Ascending aorta (tissue), 2 donors: Measurements from ENCODE around the gene MPHOSPH8. TPM values are rescaled to one million over a fixed set of nuclear protein-coding genes. Genes with fewer than 3 reads are reported as not detected.

Source experiments
- DNase-seq, 2 donors: peaks; one replicate each; pipeline ENCODE4 v3.0.0-alpha.2; 2019; ENCODE audit warnings: low spot score in 2 of 2
- H3K27ac ChIP-seq, 2 donors: fragments of 200-600 bp; sonication (generic); one replicate each; pipeline ENCODE4 v1.5.1; 2016 to 2017; ENCODE audit warnings: mild to moderate bottlenecking in 1 of 2
- H3K27me3 ChIP-seq: fragments of 200-600 bp; sonication (generic); one replicate; pipeline ENCODE4 v1.5.1; 2017
- H3K36me3 ChIP-seq, 2 donors: fragments of 200-600 bp; sonication (generic); one replicate each; pipeline ENCODE4 v1.5.1; 2016
- H3K4me1 ChIP-seq, 2 donors: fragments of 200-600 bp; sonication (generic); one replicate each; pipeline ENCODE4 v1.5.1; 2016 to 2017; ENCODE audit warnings: mild to moderate bottlenecking in 1 of 2
- H3K4me3 ChIP-seq, 2 donors: fragments of 200-600 bp; sonication (generic); one replicate each; pipeline ENCODE4 v1.5.1; 2016 to 2017; ENCODE audit warnings: mild to moderate bottlenecking in 1 of 2
- H3K9me3 ChIP-seq, 2 donors: fragments of 200-600 bp; sonication (generic); one replicate each; pipeline ENCODE4 v1.5.1; 2016
- intact Hi-C: fragments of 100-400 bp; cut with DNase I; formaldehyde crosslinking; loops from one replicate; pipeline ENCODE4 v1.15.1; 2023
- total RNA-seq: library from RNA; depleted of rRNA; stranded (reverse); fragments of >200 nt; gene quantifications from one replicate; pipeline ENCODE4 v1.1.0, GENCODE V29; 2016
- TF ChIP-seq, protein P1 (sequence below), 3 experiments: fragments of 200-600 bp in 2 of 3; fragments of 450-650 bp in 1 of 3; sonication (generic) in 2 of 3; IDR thresholded peaks; one replicate each; pipeline ENCODE4 v1.5.1; 2016 to 2019; ENCODE audit warnings: antibody characterized with exemption in 3 of 3, mild to moderate bottlenecking in 1 of 3, moderate library complexity in 1 of 3

MPHOSPH8 gene
- total RNA-seq, 1 donor from 2014 or later = 18.5 TPM

DNA sequence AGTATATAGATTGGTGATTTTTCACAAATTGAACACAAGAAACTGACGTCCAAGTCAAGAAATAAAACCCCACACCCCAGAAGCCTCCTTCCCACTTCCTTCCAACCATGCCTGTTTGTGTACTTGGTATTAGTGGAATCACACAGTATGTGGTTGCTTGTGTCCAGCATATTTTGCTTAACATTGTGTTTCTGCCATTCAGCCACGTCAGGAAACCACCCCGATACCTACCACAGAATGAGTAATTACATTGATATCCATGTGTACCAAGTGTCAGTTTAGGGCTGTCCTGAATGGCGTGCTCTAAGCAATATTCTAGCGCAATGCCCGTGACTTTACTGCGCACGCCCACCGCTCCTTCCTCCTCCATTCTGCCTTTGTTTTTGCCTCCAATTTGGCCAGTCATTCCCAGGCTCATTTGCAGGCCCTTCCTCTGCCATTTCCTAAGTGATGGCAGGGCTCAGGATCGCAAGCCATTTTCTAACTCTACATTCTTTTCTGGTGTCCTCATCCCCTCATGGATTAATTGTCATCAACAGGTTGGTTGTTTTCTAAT is 25.9 kb upstream of the MPHOSPH8 start:
- H3K4me3 ChIP-seq = no peak overlapping the region
- H3K36me3 ChIP-seq = no peaks in the 10 kb centered on the region
- intact Hi-C loops = no loop called here
- no peaks in the 10 kb centered on the region for H3K27me3 ChIP-seq
- TF ChIP-seq, protein P1, sequence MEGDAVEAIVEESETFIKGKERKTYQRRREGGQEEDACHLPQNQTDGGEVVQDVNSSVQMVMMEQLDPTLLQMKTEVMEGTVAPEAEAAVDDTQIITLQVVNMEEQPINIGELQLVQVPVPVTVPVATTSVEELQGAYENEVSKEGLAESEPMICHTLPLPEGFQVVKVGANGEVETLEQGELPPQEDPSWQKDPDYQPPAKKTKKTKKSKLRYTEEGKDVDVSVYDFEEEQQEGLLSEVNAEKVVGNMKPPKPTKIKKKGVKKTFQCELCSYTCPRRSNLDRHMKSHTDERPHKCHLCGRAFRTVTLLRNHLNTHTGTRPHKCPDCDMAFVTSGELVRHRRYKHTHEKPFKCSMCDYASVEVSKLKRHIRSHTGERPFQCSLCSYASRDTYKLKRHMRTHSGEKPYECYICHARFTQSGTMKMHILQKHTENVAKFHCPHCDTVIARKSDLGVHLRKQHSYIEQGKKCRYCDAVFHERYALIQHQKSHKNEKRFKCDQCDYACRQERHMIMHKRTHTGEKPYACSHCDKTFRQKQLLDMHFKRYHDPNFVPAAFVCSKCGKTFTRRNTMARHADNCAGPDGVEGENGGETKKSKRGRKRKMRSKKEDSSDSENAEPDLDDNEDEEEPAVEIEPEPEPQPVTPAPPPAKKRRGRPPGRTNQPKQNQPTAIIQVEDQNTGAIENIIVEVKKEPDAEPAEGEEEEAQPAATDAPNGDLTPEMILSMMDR (IDR thresholded peaks at IDR 0.05) = no peak
- H3K27ac ChIP-seq = no peak overlapping the region
- no peaks in the 10 kb centered on the region for H3K4me1 ChIP-seq
- H3K9me3 ChIP-seq = no peaks in the 10 kb centered on the region
- no peak for DNase-seq

DNA sequence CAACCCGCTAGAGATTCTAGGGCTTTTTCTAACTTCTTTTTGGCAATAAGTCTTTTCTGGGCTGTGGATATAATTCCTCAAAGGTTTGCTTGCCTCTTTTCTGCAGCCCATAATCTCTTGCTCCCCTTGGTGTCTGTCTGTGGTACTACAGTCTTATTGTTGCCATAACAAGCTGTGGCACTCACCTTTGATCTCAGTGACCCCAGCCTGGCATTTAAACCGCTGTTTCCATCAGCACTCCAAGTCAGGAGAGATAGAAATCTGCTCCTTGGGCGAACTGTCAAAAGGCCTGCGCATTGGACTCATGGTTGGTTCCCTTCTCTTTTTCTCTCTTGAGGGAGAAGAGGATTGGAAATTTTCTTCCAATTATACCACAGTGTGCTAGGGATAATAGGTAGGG is 14.5 kb upstream of the MPHOSPH8 start:
- TF ChIP-seq, protein P1 (IDR thresholded peaks at IDR 0.05) = no peak
- Histone ChIP-seq H3K36me3 (no peaks in the 10 kb centered on the region), H3K9me3 (peaks cover 0 to 8% of the 10 kb centered on the region in 2 donors), H3K4me1 (no peaks in the 10 kb centered on the region), H3K4me3 (no peak overlapping the region), H3K27ac (no peak overlapping the region), H3K27me3 (no peaks in the 10 kb centered on the region)
- DNase-seq = no peak
- intact Hi-C loops = no loop called here

DNA sequence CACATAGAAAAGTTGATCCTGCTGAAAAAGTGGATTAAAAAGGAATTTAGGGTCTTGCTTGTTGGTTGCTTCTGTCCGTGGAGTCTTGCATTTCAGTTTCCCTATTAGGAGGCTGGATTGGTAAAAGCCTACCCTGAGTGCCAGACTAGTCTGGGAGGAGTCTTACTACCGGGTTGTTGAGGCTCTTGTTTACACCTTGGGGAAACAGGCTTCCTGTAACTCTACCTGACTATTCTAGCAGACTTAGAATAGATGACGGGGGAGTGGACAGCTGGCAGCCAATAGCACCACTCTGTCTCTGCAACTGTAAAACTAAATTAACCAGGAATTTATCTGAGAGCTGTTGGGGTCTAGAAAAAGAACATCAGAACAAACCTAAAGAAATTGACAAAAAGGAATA is 11.3 kb upstream of the MPHOSPH8 start:
- Histone ChIP-seq H3K27me3 (no peaks in the 10 kb centered on the region), H3K9me3 (peaks cover 0 to 8% of the 10 kb centered on the region in 2 donors), H3K4me1 (no peaks in the 10 kb centered on the region), H3K4me3 (no peak overlapping the region), H3K27ac (no peak overlapping the region), H3K36me3 (no peaks in the 10 kb centered on the region)
- intact Hi-C loops = no loop called here
- TF ChIP-seq, protein P1 (IDR thresholded peaks at IDR 0.05) = no peak
- DNase-seq = no peak

DNA sequence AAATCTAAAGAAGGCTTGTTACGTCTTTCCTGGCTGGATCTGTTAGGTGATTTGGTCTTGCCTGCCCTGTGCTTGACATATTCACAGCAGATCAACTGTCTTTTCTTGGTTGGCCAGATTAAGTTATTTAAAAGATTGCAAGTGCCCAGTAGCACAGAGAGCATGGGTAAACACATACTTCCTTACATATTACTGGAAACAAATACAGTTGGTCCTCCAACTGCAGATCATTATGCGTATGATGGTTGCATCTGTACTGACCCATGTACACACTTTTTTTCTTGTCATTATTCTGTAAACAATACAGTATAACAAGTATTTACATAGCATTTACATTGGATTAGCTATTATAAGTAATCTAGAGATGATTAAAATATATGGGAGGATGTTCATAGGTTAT is 9.2 kb upstream of the MPHOSPH8 start:
- DNase-seq = no peak
- Histone ChIP-seq H3K36me3 (no peaks in the 10 kb centered on the region), H3K4me3 (no peak overlapping the region), H3K4me1 (peaks cover 0 to 2% of the 10 kb centered on the region in 2 donors), H3K9me3 (peaks cover 0 to 2% of the 10 kb centered on the region in 2 donors), H3K27me3 (no peaks in the 10 kb centered on the region), H3K27ac (no peak overlapping the region)
- intact Hi-C loops = no loop called here
- TF ChIP-seq, protein P1 (IDR thresholded peaks at IDR 0.05) = no peak

DNA sequence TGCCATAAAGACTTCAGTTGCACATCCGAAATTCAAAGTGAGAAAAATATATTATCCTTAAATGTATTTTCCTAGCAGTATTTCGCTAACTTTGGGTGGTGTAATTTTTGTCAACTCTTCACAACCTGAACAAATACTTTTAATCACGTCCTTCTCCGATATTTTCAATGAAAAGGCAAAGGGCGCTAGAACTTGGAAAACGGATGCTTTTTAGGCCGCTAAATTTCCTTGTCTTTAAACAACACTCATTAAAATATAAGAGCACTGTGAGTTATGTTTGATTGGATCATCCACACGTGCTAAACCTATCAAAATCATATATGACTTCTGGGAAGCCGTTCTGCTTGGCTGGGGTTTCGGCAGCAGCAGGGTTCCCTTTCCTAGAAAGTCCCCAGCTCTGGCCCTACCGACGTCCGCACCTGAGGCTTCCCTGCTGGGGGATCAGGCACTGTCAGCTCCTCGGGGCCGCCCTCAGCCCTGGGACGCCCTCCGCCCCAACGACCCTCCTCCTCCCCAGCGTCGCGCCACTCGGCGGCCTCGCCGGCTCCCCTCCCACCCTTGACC is 462 bp upstream of the MPHOSPH8 start:
- Histone ChIP-seq H3K9me3 (no peaks in the 10 kb centered on the region), H3K4me3 (peak overlapping the region; percentile 71 to 93), H3K27me3 (no peaks in the 10 kb centered on the region), H3K36me3 (no peaks in the 10 kb centered on the region), H3K27ac (peak overlapping the region; percentile 92 to 93), H3K4me1 (peaks cover 5 to 23% of the 10 kb centered on the region in 2 donors)
- intact Hi-C loops = loop anchor here (1.0 to 5.0 kb wide), 5 partner anchors 150 to 1824 kb away; partner anchors contain the start of genes IFT88, PSPC1, ZDHHC20 and ZMYM2
- TF ChIP-seq, protein P1 (IDR thresholded peaks at IDR 0.05) = no peak
- no peak for DNase-seq
